NAMALWA (cell line): Measurements from ENCODE around the gene UBALD1.
A peak's percentile ranks its signal among the peaks of the same experiment; 100 is the strongest.

Source experiments
- DNase-seq: peaks from one replicate; pipeline ENCODE4 v3.0.0-alpha.2; 2015; ENCODE audit warnings: low spot score

Gene UBALD1

DNA sequence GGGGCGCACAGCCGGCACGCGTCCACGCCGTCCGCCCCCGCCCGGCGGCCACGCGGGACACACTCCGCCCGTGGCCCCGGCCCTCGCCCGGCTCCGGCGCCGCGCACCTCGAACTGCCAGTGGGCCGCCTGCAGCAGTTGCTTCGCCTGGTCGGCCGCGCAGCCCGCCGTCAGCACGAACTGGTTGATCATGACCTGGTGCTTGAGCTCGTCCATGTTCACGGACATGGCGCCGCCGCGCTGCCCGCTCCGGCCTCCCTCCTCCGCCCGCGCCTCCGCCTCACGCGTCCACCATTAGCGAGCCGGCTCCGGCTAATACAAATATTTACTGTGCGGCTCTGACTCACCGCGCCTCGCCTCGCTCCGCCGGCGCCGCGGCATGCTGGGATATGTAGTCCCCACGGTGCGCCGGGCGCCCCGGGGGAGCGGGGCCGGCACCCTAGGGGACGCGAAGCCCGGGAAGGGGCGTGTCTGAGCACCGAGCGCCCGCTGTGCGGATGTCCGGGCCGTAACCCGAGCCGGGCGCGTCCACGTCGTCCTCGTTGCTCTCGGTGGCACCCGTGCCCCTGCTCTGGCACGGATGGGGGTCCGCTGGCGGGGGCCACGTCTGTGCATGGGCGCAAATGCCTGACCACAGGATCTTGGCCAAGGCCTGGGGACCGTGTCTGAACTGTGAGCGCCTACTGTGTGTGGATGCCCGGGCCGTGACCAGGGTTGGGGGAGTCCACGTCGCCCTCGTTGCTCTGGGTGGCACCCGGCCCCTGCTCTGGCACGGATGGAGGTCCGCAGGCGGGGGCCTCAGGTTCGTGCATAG is at the start of gene UBALD1:
UBALD1 (minus strand) TSS at position 318 of the 813 bp plus-strand sequence; CDS start at position 227, 91 bp downstream.
- DNase-seq, result peak; percentile 93

DNA sequence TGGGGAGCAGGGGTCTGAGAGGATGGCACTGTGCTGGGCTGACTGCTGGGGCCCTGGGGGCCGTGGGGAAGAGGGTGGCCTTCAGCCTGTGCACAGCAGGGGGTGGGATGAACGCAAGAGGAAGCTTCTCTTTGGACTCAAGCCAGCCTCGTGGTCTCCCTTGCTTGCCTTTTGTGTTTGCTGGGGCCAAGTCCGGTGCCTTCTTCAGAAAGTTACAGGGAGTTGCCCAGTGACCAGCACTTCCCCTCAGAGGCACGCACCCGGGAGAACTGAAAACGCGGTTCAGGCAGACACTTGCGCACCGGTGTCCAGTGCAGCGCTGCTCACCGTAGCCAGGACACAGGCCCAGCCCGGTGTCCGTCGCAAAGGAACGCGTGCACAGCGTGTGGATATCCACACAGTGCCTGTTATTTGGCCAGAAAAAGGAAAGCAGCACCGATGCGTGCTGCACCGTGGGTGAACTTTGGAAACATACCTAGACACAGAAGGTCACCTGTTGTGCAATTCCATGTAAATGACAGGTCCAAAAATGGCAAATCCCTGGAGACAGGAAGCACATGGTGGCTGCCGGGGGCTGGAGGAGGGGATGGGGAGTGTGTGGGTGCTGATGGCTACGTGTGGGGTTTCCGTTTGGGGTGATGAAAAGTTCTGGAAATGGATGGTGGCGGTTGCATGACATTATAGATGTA is 49.2 kb upstream of the UBALD1 start:
- DNase-seq, result no peak

DNA sequence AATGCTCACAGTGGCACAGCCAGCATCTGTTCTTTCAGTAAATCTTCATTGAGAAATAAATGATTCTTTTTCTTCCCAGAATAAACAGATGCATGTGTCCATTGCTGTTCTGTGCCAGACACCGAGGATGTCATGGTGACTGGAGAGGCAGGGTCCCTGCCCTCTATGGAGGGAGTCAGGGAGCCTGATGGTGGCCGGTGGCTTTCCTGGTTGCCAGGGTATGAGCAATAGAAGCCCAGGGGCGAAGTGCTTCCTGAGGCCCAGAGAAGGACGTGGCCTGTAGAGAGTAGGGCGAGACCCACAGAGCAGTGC is 48.7 kb upstream of the UBALD1 start:
- DNase-seq, result no peak

DNA sequence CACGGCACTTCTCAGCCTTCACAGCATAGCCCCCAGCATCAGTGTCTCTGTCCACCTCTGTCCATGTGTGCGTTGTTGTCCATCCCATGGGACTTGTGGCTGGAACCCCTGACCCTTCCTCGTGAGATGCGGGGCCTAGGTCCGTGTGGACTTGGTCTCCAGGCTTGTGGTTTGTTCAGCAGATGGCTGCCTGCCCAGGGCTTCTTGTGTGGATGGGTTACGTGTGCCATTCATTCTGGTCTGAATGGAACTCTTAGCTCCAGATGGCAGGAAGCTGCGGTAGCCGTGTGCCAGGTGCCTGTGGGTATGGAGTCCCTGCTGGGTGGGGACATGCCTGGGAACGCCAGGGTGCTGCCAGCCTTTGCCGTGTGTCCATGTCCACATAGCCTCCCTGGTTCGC is 47.0 kb upstream of the UBALD1 start:
- no peak for DNase-seq

DNA sequence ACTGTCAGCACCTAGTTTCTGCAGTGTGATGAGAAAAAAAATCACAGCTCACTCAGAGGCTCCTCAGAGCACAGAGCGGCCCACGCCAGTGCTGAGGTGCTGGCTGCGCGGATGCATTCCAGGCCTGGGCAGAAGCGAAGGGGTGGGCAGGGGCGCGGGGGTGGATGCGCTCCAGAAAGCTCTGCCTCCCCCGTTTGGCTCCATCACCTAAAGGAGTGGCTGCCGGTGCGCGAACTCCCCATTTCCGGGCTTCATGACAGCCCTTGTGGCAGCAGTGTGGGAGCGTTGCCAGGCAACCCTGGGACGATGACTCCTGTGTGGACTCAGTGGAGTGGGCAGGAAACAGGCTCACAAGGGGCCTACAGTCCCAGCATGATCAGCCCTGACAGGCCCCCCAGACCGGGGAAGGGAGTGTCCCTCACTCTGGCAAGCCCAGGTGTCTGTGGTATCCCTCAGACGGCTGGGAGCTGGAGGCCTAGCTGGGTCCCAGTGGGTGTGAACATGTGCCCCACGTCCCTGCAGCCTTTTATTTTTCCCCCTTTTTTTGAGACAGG is 45.8 kb upstream of the UBALD1 start:
- DNase-seq, result no peak

DNA sequence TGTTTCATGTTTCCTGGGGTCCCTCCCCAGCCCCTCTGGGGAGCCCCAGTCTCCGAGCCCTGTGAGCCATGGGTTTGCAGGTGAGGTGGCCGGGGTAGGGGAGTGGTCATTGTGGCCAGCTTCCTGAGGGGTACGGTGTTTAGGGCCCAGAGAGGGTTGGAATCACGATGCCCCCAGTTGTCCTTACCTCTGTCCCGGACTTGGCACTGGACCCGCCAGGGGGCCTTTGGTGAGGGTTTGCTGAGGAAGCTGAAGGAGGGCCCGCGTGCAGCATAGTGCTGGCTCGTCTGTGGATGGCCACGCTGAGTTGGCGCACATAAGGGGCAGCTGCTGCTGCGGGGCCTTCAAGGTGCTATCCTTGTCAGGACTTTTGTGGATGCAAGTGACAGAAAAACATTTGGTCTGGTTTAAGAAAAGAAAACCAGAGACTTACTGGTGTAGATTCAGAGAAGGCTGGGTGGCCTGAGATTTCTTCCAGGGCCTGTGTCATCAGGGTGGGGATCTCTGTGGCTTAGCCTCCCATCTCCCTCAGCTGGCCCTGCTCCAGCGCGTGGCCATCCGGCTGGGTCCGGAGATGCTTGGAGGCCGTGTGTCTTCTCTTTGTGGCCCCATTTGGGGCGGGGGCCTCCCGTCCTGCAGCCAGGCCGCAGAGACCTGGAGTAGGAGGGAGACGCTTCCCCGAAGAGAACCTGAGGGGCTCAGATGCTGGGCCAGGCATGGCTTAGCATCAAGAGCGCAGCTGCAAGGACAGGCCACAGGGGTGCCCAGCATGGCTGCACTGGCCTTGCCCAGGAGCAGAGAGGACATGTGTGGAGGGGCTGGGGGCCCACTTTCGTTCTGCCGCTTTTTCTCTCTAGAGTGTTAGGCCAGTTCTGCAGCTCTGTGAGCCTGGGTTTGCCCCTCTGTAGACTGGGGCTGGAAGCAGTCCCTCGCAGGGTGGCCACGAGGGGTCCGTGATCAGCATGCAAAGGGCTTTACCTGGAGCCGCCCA is 45.0 kb upstream of the UBALD1 start:
- no peak for DNase-seq

DNA sequence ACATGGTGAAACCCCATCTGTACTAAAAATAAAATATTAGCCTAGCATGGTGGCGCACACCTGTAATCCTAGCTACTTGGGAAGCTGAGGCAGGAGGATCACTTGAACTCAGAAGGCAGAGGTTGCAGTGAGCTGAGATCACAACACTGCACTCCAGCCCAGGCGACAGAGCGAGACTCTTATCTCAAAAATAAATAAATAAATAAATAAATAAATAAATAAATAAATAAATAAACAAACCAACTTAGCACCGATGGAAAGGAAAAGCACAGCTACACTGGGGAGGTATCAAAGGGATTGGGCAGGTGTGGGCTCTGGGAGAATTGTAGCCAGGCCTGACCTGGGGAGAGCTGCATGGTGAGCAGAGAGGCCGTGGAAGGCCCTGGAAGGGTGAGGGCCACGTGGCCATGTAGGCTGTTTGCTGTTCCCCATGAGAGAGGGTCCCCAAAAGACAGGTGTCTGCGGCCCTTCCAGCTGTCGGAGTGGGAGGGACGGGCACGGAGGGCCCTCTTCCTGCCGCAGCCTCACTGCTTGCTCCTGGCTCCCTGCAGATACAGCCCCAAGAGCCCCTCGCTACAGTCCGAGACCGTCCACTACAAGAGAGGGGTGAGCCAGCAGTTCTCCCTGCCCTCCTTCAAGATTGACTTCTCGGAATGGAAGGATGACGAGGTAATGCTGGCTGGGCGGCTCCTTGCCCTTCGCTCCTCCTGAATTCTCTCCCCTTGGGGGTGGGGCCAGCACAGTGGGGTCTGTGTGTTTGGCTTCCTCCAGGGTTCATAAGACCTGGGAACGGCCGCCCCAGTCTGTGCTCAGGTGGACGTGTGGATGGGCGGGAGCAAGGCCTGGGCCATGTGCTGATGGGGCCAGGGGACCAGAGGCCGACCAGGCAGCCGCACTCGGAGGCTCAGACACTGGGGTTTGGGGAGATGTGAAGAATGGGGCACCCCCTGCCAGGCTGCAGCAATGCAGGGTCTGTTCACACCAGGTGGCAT is 42.3 kb upstream of the UBALD1 start:
- DNase-seq, result no peak

DNA sequence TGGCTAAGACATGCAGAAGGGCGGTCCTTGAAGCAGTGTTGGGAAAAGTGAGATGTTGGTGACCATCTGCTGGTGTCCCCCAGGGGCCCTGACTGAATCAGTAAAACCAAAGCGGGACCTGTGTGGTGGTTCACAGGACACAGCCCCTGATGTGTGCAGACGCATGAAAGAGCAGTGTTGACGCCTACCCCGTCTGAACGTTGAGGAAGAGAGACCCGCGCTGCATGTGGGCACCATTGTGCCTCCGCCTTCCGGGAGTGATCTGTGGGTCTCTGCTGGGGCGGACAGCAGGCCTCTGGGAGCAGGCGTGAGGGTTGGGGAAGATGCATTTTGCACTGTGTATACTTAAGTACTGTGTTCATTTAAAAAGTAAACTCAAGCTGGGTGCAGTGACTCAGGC is 41.5 kb upstream of the UBALD1 start:
- DNase-seq, result no peak

DNA sequence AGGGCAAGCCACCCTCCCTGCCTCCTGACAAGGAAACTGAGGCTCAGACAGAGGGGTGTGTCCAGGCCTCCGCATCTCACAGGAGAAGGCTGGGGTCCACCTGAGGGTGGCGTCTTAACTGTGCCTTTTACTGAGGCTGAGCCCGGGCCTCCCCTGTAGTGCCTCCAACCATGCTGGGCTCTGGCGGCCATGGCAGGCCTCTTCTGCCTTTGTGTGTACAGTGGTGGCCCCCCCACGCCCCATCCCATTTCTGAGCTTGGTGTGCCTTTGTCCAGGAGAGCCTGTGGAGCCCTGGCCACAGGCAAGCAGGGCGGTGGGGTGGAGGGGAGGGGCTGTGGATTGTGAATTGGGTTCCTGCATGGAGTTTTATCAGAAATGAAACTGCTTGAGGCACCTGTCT is 41.1 kb upstream of the UBALD1 start:
- no peak for DNase-seq

DNA sequence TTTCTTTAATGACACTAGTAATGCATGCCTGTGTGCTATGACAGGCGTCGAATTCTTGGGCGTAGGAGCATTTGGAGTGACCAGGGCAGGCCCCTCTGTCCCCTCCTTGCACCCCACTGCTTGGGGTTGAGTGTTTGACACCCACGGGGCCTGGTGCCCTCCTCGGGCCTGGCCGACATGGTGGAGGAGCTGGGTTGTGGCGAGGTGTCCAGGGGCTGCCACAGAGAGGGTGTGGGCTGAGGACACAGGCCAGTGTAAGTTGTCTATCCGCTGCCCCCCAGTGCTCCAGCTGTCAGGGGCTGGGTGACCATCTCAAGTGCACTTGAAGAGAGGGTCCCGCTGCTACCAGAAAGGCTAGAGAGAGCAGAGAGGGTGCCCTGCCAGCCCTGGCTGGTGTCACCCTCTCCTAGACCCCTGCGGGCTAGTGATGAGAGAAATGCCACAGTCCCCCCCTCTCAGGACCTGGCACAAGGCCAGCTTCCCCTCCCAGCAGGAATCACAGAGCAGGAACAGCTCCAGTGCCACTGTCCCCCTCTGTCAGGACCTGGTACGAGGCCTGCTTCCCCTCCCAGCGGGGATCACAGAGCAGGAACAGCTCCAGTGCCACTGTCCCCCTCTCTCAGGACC is 40.4 kb upstream of the UBALD1 start:
- DNase-seq, result no peak

DNA sequence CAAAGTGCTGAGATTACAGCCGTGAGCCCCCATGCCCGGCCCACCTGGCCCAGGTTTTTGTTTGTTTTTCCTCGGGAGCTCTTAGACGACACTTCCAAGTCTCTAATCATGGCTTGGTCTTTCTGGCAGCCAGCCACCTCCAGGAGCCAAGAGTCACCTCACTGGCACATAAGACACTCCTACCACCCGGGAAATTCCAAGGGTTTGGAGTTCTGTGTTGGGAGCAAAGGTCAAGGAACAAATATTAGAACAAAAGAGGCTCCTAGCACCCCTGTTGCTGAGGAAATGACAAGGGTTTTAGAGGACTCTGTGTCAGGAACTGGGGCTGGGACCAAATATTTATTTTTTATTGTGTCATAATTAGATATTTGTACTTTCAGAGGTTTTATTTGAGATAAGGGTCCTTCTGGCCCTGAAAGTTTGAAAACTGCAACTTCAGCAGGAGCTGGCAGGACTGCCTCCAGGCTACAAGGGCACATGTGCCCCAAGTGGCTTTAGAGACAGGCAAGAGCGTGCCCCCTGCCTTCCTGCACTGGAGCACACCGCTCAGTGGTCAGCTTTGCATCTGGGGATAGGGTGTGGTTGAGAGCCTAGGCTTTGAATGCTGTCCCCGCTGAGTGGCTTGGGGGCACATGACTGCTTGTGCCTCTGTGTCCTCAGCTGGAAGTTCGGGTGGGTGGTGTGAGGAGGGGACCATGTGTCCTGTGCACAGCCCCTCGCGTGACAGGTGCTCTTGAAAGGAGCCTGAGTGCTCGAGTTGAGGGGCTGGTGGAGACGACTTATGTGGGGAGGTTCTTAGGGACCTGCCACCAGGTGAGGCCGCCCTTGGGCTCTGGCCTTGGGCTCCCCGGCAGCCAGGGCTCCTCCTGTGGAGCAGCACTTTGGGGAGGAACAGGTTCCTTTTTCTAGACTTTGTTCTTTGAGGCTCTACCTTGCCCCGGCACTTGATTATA is 39.6 kb upstream of the UBALD1 start:
- DNase-seq, result no peak

DNA sequence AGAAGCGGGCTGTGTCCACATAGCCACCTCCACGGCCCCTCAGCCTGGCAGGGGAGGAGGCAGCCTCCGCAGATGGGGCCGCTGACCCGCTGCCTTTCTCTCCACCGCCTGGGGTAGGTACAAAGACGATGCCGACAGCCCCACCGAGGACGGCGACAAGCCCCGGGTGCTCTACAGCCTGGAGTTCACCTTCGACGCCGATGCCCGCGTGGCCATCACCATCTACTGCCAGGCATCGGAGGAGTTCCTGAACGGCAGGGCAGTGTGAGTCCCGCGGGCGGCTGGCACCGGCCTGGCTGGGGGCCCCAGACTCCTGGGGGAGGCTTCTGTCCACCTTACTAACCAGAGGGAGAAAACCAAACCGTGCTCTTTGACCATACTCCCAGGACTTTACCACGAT is 37.9 kb upstream of the UBALD1 start:
- DNase-seq, result no peak

DNA sequence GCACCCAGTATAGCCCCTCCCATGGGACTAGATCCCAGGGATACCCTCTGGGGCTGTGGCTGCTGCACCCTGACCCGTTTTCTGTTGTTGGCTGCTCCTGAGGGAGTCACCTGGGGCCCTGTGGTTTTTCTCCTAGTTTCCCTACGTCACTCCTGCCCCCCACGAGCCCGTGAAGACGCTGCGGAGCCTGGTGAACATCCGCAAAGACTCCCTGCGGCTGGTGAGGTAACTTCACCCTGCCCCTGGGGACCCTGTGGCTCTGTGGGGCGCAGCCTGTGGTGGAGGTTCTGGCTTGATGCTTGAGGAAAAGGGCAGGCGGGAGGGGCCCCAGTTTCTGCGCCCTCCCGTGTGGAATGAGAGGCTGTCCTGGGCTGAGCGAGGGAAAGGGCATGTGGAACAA is 37.1 kb upstream of the UBALD1 start:
- DNase-seq, result no peak

DNA sequence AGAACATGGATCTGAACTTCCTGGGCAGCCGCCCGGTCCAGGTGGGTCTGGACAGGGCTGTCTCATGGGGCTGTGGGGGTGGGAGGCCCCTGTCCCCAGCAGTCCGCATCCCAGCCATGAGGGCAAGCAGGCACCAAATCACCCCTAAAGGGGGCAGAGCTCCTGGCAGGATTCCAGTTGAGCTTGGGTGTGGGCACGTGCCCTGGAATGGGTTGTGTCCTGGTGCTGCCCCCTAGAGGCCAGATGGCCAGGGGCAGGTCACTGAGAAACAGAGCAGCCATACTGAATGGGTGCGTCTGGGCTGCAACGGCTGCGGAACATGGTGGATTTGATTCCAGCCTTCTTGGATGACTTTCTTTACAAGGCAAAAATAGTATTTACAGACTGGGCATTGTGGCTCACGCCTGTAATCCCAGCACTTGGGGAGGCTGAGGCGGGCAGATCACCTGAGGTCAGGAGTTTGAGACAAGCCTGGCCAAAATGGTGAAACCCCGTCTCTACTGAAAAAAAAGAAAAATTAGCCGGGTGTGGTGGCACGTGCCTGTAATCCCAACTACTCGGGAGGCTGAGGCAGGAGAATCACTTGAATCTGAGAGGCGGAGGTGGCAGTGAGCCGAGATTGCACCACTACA is 35.9 kb upstream of the UBALD1 start:
- DNase-seq, result peak; percentile 93

DNA sequence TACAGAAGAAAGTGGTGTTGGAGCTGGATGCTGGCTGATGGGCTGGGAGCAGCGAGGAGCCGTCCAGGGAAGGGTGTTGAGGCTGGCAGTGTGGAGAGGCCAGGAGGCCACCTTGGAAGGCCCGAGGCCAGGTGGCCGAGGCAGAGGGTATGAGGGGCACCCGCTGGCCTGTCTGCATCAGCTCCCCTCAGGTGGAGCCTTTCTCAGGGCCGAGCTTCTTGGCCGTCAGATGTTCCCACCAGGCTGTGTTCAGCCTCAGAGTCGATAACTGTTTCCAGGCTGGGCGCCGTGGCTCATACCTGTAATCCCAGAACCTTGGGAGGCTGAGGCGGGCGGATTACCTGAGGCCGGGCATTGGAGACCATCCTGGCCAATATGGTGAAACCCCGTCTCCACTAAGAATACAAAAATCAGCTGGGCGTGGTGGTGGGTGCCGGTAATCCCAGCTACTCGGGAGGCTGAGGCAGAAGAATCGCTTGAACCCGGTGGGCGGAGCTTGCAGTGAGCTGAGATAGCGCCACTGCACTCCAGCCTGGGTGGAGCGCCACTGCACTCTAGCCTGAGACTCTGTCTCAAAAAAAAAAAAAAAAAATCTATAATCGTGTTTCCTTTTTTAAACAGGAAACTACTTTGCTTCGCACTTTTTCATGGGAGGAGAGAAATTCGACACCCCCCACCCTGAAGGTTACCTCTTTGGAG is 35.2 kb upstream of the UBALD1 start:
- DNase-seq, result no peak

DNA sequence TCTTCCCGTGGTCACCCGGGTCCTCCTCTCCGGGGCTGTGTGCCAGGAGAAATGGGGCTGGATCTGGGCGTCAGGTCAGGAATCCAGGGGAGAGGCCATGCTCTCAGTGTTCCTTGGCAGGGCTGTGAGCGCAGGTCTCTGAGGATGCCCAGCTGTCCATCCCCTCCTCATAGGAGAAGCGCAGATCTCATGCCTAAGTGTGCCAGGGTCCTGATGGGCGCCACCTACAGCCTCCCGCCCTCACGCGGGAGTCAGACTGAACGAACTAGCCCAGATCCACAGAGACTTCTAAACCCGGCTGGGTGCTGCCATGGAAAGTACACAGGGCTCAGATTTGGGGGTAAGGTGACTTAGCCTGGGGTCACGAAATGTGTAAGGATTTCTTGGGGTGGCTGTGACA is 34.2 kb upstream of the UBALD1 start:
- peak; percentile 20 for DNase-seq

DNA sequence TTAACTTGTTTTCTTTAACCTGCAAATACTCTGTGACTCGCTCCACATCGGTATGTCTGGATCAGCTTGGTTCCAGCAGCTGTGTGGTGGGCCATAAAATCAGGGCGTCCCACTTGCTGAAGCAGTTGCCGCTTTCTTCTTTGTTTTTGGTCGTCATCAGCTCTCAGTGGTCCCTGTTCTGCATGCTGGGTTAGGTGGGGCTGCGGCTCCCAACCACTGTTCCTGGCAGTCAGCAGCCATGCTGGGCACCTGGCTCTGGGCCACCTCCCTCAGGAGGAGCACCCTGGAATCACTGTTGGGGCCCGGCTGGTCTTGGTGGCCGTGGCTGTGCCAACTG is 32.9 kb upstream of the UBALD1 start:
- DNase-seq, result no peak
